Osteoblast (primary cell): ENCODE data around the gene BCAS4. TPM values are rescaled to one million over a fixed set of nuclear protein-coding genes. Genes with fewer than 3 reads are reported as not detected.
A peak's percentile ranks its signal among the peaks of the same experiment; 100 is the strongest.

Experiments used
- DNase-seq: peaks from one replicate; pipeline ENCODE4 v3.0.0; 2011; ENCODE audit warnings: low spot score, mixed read lengths; ENCODE audit not compliant: insufficient read length; ENCODE audit errors: missing footprints
- H2AFZ ChIP-seq: 2 replicates; pipeline ENCODE4 v1.6.0; 2011; ENCODE audit warnings: mild to moderate bottlenecking, low read length
- H3K27ac ChIP-seq: 2 replicates; pipeline ENCODE4 v1.5.1; 2011; ENCODE audit warnings: mild to moderate bottlenecking, low read depth, low read length, moderate library complexity
- H3K27me3 ChIP-seq: 2 replicates; pipeline ENCODE4 v1.6.0; 2012; ENCODE audit warnings: mild to moderate bottlenecking, control low read depth, inconsistent platforms, low read length, moderate library complexity; ENCODE audit not compliant: insufficient read depth
- H3K36me3 ChIP-seq: 2 replicates; pipeline ENCODE4 v1.5.1; 2011; ENCODE audit warnings: mild to moderate bottlenecking, low read length, control low read depth, moderate library complexity; ENCODE audit not compliant: insufficient read depth
- H3K4me1 ChIP-seq: 2 replicates; pipeline ENCODE4 v1.5.1; 2011; ENCODE audit warnings: mild to moderate bottlenecking, low read length, control low read depth, moderate library complexity; ENCODE audit not compliant: insufficient read depth
- H3K4me2 ChIP-seq: 2 replicates; pipeline ENCODE4 v1.6.0; 2011; ENCODE audit warnings: mild to moderate bottlenecking, low read length; ENCODE audit not compliant: insufficient read depth
- H3K4me3 ChIP-seq: fragments of 200-600 bp; sonication (generic); 3 replicates; pipeline ENCODE4 v1.5.1; 2012; ENCODE audit warnings: mild to moderate bottlenecking, low read length, inconsistent platforms; ENCODE audit not compliant: insufficient read depth
- H3K79me2 ChIP-seq: 2 replicates; pipeline ENCODE4 v1.6.0; 2012; ENCODE audit warnings: mild to moderate bottlenecking, low read length, control low read depth, inconsistent platforms; ENCODE audit not compliant: insufficient read depth
- H3K9me3 ChIP-seq: 2 replicates; pipeline ENCODE4 v1.5.1; 2011; ENCODE audit warnings: low read depth, low read length, control low read depth
- H4K20me1 ChIP-seq: 2 replicates; pipeline ENCODE4 v1.6.0; 2012; ENCODE audit warnings: mild to moderate bottlenecking, low read length, control low read depth; ENCODE audit not compliant: insufficient read depth
- total RNA-seq: library from RNA; depleted of rRNA; stranded (reverse); fragments of >200 nt; gene quantifications from 2 replicates; pipeline ENCODE4 v1.2.3, GENCODE V29; 2012
- TF ChIP-seq, protein P1 (sequence below): IDR thresholded peaks from 2 replicates; pipeline ENCODE4 v1.5.1; 2011; ENCODE audit warnings: mild to moderate bottlenecking, low read depth, low read length, moderate library complexity; ENCODE audit errors: extremely low read depth

BCAS4 gene
- total RNA-seq, 1 donor = 2.9 TPM

DNA sequence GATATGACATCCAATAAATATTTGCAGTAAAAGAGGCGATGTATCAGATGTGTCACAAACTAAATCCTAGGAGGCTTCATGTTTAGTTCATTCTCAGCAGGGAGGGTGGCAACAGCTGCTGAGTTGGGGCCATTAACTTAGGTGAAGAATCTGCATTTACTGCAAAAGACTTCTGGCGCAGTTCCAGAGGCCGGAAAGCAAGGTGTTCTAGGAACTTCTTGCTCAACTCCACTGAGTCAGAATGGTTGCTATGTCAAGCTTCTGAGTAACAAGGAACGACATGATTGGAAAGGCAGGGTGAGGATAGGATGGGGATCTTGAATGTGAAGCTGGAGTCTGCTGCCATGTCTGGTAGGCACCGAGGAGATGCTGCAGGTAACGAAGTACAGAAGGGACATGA is 124.7 kb downstream of the BCAS4 start:
- peaks cover 54% of the 10 kb centered on the region for H3K4me1 ChIP-seq
- no peak overlapping the region for H2AFZ ChIP-seq
- H3K4me2 ChIP-seq = no peak overlapping the region
- H3K27ac ChIP-seq = peak overlapping the region; percentile 18
- H3K9me3 ChIP-seq = no peaks in the 10 kb centered on the region
- H3K4me3 ChIP-seq = no peak overlapping the region
- TF ChIP-seq, protein P1, sequence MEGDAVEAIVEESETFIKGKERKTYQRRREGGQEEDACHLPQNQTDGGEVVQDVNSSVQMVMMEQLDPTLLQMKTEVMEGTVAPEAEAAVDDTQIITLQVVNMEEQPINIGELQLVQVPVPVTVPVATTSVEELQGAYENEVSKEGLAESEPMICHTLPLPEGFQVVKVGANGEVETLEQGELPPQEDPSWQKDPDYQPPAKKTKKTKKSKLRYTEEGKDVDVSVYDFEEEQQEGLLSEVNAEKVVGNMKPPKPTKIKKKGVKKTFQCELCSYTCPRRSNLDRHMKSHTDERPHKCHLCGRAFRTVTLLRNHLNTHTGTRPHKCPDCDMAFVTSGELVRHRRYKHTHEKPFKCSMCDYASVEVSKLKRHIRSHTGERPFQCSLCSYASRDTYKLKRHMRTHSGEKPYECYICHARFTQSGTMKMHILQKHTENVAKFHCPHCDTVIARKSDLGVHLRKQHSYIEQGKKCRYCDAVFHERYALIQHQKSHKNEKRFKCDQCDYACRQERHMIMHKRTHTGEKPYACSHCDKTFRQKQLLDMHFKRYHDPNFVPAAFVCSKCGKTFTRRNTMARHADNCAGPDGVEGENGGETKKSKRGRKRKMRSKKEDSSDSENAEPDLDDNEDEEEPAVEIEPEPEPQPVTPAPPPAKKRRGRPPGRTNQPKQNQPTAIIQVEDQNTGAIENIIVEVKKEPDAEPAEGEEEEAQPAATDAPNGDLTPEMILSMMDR = no peak
- no peak for DNase-seq
- H3K27me3 ChIP-seq = no peaks in the 10 kb centered on the region
- H3K36me3 ChIP-seq = peaks cover 11% of the 10 kb centered on the region
- H4K20me1 ChIP-seq = peaks cover 91% of the 10 kb centered on the region
- H3K79me2 ChIP-seq = peaks cover 100% of the 10 kb centered on the region

DNA sequence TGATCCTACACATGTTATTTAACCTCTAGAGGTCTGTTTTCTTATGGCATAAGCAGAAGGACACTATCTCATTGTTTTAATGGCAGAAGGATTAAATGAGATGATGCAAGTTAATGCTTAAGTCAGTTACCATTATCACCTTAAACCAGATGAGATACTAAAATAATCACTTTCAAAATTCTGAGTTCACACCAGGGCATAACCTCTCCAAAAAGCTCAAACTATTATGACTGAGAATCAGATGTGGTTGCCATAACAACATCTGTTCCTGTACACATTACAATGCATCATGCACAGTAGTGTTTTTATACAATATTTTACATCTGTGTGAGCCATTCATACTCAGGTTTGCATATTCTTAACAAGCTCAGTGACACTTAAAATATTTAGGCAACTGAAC is 126.1 kb downstream of the BCAS4 start:
- Histone ChIP-seq H3K27me3 (no peaks in the 10 kb centered on the region), H2AFZ (no peak overlapping the region), H3K4me2 (no peak overlapping the region), H4K20me1 (peaks cover 92% of the 10 kb centered on the region), H3K36me3 (peaks cover 20% of the 10 kb centered on the region), H3K27ac (peak overlapping the region; percentile 46), H3K79me2 (peaks cover 100% of the 10 kb centered on the region), H3K4me3 (no peak overlapping the region), H3K4me1 (peaks cover 40% of the 10 kb centered on the region), H3K9me3 (no peaks in the 10 kb centered on the region)
- DNase-seq = no peak
- TF ChIP-seq, protein P1 = no peak

DNA sequence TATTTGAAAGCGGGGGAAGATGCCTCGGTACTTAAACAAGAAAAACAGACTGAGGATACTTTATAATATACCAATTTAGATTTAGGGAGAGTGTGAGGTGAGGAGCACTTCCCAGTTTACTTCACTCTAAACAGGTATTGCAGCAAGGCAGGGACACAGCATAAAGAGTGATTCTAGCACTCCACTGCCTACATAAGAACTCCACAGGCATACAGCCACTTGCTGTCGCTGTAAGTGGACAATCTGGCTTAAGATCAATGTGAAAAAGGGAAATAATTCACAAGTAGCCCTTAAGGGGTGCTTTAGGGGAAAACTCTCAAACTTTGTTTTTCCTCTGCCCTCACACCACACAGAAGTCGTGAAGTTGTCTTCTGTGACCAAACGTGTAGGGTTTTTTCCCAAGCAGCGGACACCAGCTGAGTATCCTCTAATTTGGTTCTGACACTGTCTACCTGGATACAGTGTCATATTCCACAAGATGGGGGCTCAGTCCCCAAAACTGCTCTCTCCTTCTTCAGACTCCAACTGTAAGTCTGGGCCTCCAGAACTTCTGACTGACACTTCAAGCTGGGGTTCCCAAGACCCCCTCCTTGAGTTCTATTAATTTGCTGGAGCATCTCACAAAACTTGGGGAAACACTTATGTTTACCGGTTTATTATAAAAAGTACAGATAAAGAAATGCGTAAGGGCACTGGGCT is 127.1 kb downstream of the BCAS4 start:
- no peak overlapping the region for H2AFZ ChIP-seq
- no peaks in the 10 kb centered on the region for H3K27me3 ChIP-seq
- peaks cover 89% of the 10 kb centered on the region for H4K20me1 ChIP-seq
- H3K79me2 ChIP-seq = peaks cover 100% of the 10 kb centered on the region
- no peak for DNase-seq
- H3K27ac ChIP-seq = peak overlapping the region; percentile 46
- H3K4me1 ChIP-seq = peaks cover 30% of the 10 kb centered on the region
- no peaks in the 10 kb centered on the region for H3K9me3 ChIP-seq
- H3K4me2 ChIP-seq = no peak overlapping the region
- H3K36me3 ChIP-seq = peaks cover 21% of the 10 kb centered on the region
- no peak overlapping the region for H3K4me3 ChIP-seq
- TF ChIP-seq, protein P1 = no peak

DNA sequence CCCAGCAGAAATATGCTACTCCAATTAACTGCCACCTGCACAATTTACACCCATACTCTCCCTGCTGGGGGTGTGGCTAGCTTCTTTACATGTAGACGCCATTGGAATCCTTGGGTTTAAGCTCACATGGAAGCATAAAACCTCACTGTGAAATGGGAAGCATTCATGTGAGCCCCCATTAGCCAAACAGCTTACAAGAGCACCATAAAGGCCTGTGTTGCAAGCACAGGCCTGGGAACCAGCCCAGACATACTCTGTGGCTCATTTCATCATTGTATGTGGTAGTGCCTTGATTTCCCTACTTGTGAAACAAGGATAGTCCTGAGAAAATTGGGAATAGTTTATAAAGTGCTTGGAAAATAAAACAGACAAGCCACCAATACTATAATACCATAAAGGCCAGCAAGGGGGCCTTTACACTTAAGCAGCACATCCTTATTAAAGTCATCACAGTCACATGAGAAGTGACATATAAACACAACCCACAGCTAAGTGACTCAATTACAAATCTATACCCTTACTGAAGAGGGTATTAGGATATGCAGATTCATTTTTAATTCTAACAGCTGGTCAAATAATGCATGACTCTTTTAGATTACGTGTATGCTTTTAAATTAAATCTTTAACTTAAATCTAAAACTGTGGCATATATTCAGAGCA is 129.5 kb downstream of the BCAS4 start:
- Histone ChIP-seq H3K4me1 (peaks cover 29% of the 10 kb centered on the region), H2AFZ (no peak overlapping the region), H4K20me1 (peaks cover 90% of the 10 kb centered on the region), H3K9me3 (no peaks in the 10 kb centered on the region), H3K27ac (peak overlapping the region; percentile 21), H3K79me2 (peaks cover 100% of the 10 kb centered on the region), H3K4me3 (no peak overlapping the region), H3K27me3 (no peaks in the 10 kb centered on the region), H3K4me2 (no peak overlapping the region), H3K36me3 (peaks cover 40% of the 10 kb centered on the region)
- DNase-seq = no peak
- TF ChIP-seq, protein P1 = no peak
